AG10803 (cell line): ENCODE measurements around the gene CHERP.
A peak's percentile ranks its signal among the peaks of the same experiment; 100 is the strongest.
"Not testable (repeated sequence)": the region's sequence is repeated elsewhere in the genome, so short reads cannot be mapped to it uniquely, and the experiment has no call there.

ENCODE experiments used
- DNase-seq: peaks from one replicate; pipeline ENCODE4 v3.0.0; 2010; ENCODE audit warnings: low read depth
- H3K4me3 ChIP-seq: 2 replicates; pipeline ENCODE4 v1.5.1; 2011; ENCODE audit warnings: mild to moderate bottlenecking, low read length, control low read depth
- TF ChIP-seq, protein P1 (sequence below): conservative IDR thresholded peaks from 2 replicates; pipeline ENCODE4 v1.5.1; 2011; ENCODE audit warnings: mild to moderate bottlenecking, low read length, control low read depth, inconsistent platforms

Gene CHERP

DNA sequence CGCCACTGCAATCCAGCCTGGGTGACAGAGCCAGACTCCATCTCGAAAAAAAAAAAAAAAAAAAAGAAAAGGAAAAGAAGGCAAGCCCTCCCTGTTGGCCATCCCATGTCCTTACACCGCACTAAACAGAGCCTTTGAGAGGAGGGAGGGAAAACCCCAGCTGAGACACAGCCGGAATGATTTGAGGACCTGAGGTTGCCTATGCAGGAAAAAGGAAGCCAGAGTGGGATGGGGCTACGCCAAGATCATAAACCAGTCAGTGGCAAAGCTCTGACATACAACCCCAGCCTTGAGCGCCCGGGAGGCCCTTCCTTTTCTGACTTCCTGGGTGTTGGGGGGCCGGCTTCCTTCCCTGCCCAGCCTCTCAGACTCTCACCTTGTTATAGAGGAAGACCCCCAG, 12.5 kb upstream of the CHERP start:
- H3K4me3 ChIP-seq, result no peak overlapping the region
- no peak for DNase-seq
- TF ChIP-seq, protein P1, sequence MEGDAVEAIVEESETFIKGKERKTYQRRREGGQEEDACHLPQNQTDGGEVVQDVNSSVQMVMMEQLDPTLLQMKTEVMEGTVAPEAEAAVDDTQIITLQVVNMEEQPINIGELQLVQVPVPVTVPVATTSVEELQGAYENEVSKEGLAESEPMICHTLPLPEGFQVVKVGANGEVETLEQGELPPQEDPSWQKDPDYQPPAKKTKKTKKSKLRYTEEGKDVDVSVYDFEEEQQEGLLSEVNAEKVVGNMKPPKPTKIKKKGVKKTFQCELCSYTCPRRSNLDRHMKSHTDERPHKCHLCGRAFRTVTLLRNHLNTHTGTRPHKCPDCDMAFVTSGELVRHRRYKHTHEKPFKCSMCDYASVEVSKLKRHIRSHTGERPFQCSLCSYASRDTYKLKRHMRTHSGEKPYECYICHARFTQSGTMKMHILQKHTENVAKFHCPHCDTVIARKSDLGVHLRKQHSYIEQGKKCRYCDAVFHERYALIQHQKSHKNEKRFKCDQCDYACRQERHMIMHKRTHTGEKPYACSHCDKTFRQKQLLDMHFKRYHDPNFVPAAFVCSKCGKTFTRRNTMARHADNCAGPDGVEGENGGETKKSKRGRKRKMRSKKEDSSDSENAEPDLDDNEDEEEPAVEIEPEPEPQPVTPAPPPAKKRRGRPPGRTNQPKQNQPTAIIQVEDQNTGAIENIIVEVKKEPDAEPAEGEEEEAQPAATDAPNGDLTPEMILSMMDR, result no peak

DNA sequence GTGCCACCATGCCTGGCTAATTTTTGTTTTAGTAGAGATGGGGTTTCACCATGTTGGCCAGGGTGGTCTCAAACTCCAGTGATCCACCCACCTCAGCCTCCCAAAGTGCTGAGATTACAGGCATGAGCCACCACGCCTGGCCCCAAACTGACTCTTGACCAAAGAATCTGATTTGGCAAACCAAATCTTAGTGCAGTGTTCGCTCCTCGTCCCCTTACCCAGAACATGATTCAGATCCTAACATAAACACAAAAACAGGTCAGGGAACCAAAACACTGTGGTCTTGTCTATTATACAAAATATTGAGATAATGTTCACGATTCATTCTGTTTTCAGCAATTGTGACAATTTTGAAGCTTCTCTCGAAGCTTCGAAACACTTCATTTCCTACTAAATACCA, 9.7 kb upstream of the CHERP start:
- not testable (repeated sequence) for H3K4me3 ChIP-seq, DNase-seq

DNA sequence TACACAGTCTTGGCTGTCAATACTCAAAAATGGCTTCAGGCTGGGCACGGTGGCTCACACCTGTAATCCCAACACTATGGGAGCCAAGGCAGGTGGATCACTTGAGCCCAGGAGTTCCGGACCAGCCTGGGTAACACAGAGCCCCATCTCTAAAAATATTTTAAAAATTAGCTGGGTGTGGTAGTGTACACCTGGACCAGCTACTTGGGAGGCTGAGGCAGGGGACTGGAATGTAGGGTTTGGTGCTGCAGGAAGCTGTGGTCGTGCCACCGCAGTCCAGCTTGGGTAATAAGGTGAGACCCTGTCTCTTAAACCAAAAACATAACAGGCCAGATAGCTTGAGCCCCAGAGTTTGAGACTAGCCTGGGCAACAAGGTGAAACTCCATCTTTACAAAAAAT, 6.7 kb upstream of the CHERP start:
- TF ChIP-seq, protein P1, result no peak
- DNase-seq, result no peak
- no peak overlapping the region for H3K4me3 ChIP-seq

DNA sequence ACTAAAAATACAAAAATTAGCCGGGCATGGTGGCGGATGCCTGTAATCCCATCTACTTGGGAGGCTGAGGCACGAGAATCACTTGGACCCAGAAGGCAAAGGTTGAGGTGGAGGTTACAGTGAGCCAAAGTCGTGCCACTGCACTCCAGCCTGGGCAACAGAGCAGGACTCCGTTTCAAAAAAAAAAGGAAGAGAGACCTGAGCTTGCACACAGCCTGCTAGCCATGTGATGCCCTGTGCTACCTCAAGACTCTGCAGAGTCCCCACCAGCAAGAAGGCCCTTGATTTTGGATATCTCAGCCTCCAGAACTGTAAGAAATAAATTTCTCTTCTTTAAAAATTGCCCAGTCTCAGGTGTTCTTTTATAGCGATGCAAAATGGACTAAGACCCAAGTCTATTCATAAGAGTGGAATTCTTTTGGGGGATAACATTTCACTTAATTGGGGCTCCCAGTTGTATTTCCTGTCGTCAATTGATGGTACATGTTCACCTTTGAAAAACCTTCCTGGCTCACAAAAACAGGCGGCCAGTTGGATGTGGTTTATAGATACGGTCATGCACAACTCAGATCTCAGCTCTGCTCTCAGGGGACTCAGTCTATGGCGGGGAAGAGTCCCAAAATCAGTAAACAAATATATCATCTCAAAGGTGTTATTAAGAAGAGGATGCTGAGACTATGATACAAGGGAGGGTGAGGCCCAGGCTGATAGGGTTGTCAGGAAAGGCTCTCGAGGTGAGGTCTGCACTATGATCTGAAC, 2.4 kb upstream of the CHERP start:
- no peak overlapping the region for H3K4me3 ChIP-seq
- TF ChIP-seq, protein P1, result no peak

DNA sequence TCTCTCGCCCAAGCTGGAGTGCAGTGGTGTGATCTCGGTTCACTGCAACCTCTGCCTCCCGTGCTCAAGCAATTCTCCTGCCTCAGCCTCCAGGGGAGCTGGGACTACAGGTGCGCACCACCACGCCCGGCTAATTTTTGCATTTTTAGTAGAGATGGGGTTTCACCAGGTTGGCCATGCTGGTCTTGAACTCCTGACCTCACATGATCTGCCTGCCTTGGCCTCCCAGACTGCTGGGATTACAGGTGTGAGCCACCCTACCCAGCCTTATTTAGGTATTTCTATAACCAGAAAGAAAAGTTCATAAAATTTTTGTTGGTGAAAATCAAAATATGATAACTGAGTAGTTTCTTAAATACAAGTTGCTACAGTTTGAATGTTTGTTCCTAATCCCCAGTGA, 1.5 kb upstream of the CHERP start:
- peak overlapping the region; percentile 91; the same call in 1 of the 2 replicates for H3K4me3 ChIP-seq
- not testable (repeated sequence) for DNase-seq

More for the DNA sequence above, 2.4 kb upstream of the CHERP start:
- no peak for DNase-seq

DNA sequence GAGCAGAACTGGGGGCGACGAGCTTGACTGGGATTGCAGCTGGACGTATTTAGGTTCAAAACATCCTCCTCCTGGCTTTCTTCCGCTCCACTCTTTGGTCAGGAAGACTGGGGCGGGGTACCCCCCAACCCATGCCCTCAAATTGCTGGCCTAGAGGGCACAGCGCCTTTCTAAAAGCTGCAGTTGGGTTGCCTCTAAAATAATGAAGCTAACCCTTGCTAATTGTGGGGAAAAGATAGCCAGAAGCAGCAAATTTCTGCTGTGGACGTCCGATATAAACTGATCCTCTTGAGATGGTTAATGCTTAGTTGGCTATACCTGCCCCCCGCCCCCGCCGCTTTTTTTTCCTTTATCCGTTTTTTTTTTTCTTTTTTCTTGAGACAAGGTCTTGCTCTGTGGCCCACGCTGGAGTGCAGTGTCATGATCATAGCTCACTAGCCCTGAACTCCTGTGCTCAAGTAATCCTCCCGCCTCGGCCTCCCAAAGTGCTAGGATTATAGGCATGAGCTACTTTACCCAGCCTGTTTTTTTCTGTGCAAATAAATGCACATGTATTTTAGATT, 754 bp upstream of the CHERP start:
- no peak for DNase-seq
- TF ChIP-seq, protein P1, result no peak
- H3K4me3 ChIP-seq, result peak overlapping the region; percentile 91

DNA sequence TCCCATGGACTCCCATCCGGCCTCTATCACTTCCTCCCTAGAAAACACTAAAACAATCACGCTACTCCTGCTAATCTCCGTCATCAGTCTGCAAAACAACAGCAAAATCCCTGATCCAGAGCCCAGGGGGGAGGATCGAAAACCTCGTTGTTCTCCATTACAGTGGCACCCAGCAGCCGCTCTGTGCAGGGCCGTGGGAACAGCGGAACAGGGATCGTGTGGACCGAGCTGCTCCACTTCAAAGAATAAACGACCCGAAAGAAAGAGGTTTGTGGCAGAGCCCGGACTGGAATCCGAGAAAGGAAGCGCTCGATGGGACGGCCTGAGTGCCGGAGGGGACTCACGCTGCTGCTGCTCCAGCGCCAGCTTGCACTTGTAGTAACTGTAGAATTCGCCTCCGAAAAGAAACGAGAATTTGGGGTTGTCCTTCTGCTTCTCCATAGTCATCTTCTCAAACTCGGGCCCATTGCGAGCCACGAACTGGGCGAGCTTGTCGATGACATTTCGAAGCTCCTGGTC, 652 bp downstream of the CHERP start:
- TF ChIP-seq, protein P1, result no peak
- DNase-seq, result peak; percentile 6
- peak overlapping the region; percentile 91 for H3K4me3 ChIP-seq

DNA sequence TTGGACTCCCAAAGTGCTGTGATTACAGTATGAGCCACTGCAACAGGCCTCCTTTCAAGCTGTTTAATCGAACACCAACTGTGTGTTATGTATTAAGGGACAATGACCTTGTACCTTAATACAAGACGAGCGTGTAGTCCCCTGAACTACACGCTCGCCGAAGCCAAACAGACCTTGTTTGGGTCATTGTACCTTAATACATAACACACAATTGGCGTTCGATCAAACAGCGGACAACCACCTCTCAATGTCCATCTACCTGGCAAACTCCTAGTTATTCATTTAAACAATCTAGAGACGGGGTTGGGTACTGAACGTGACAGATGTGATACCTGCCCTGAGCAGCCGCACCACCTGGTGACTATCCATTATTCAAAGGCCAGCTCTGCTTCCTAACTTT, 1.3 kb downstream of the CHERP start:
- TF ChIP-seq, protein P1, result no peak
- peak overlapping the region; percentile 91 for H3K4me3 ChIP-seq
- no peak for DNase-seq
